ENCODE data around the gene CACFD1. TPM values are rescaled to one million over a fixed set of nuclear protein-coding genes. Genes with fewer than 3 reads are reported as not detected.

The CACFD1 gene
- total and polyA plus RNA-seq, 2 donors (not counting 3 experiments of a cell fraction or from before 2014, with no cell fraction given) = 9.7 to 11.5 TPM

- no peak for TF ChIP-seq MAX (IDR thresholded peaks at IDR 0.05; ENCODE audit: insufficient read depth, insufficient read length)
- TF ChIP-seq POLR2A (IDR thresholded peaks at IDR 0.05; ENCODE audit: low read depth, low read length) = no peak
- TF ChIP-seq GATA2 (IDR thresholded peaks at IDR 0.05; ENCODE audit: insufficient read depth, insufficient read length, low read depth, low read length) = no peak
- no peak for TF ChIP-seq MYC (IDR thresholded peaks at IDR 0.05; ENCODE audit: low read depth, low read length)
- no peak for TF ChIP-seq FOS (IDR thresholded peaks at IDR 0.05; ENCODE audit: borderline replicate concordance, insufficient read depth, low read length)
- no peak for TF ChIP-seq POLR2AphosphoS5 (IDR thresholded peaks at IDR 0.05; ENCODE audit: insufficient read depth, low read depth, low read length)
- peak; percentile 17 for TF ChIP-seq EZH2 (IDR thresholded peaks at IDR 0.05; ENCODE audit: borderline replicate concordance, low read depth, low read length, severe bottlenecking)
- TF ChIP-seq JUN (IDR thresholded peaks at IDR 0.05; ENCODE audit: borderline replicate concordance, insufficient read depth, insufficient read length, low read depth) = no peak
- peak; percentile 30 to 64 for TF ChIP-seq CTCF (IDR thresholded peaks at IDR 0.05; ENCODE audit: extremely low read depth in 1 of 2, insufficient read depth in 1 of 2, low read depth in 1 of 2, low read length in 2 of 2)
- Histone ChIP-seq H3K9me3 (replicated peaks; ENCODE audit: control insufficient read depth, insufficient read depth, low read length) (no peaks in the 10 kb centered on the region), H3K4me3 (replicated peaks in 1 of 3; ENCODE audit: insufficient read depth in 1 of 3, low read depth in 1 of 3, low read length in 3 of 3) (no peak overlapping the region), H3K9ac (replicated peaks; ENCODE audit: extremely low read depth, insufficient read depth, low read length) (no peak overlapping the region), H3K4me2 (ENCODE audit: insufficient read depth, low read length) (no peak overlapping the region), H3K9me1 (replicated peaks; ENCODE audit: control insufficient read depth, extremely low read depth, insufficient read depth, low read length) (no peaks in the 10 kb centered on the region), H3K4me1 (ENCODE audit: control insufficient read depth, extremely low read depth, insufficient read depth, low read length) (no peaks in the 10 kb centered on the region), H3K27me3 (ENCODE audit: control insufficient read depth in 2 of 2, insufficient read depth in 2 of 2, low read length in 2 of 2) (peaks cover 9 to 19% of the 10 kb centered on the region in 2 experiments), H3K27ac (ENCODE audit: insufficient read depth, low read depth, low read length) (no peak overlapping the region), H4K20me1 (replicated peaks; ENCODE audit: control insufficient read depth, extremely low read depth, insufficient read depth, low read length) (no peaks in the 10 kb centered on the region), H3K79me2 (ENCODE audit: control insufficient read depth, insufficient read depth, low read length) (no peaks in the 10 kb centered on the region), H3K36me3 (ENCODE audit: control insufficient read depth in 2 of 2, extremely low read depth in 1 of 2, insufficient read depth in 2 of 2, low read length in 2 of 2) (no peaks in the 10 kb centered on the region), H2AFZ (ENCODE audit: low read depth, low read length) (no peak overlapping the region)
- DNase-seq (ENCODE audit: low read depth, low spot score) (peak; percentile 8), FAIRE-seq (no peak)
- intact Hi-C loops (cut with micrococcal nuclease) (no loop called here), dilution Hi-C loops (cut with MboI; ENCODE audit: extremely low pct_ligation_motif_present, low sequenced_read_pairs) (no loop called here)
- CTCF ChIA-PET = no interaction called here
- no TSS peak for BruUV-seq (replicated peaks)
- POLR2A ChIA-PET = no interaction called here
Observed at GRCh38 chr9:133429641-133430161, 30.1 kb upstream of the CACFD1 start.

Measured in endothelial cell of umbilical vein (primary cell).